ENCODE data around the gene PTPRR. TPM values are rescaled to one million over a fixed set of nuclear protein-coding genes. Genes with fewer than 3 reads are reported as not detected.
A peak's percentile ranks its signal among the peaks of the same experiment; 100 is the strongest.

Gene PTPRR
- total RNA-seq, 2 donors from 2014 or later: 0.32 to 2.4 TPM

DNA sequence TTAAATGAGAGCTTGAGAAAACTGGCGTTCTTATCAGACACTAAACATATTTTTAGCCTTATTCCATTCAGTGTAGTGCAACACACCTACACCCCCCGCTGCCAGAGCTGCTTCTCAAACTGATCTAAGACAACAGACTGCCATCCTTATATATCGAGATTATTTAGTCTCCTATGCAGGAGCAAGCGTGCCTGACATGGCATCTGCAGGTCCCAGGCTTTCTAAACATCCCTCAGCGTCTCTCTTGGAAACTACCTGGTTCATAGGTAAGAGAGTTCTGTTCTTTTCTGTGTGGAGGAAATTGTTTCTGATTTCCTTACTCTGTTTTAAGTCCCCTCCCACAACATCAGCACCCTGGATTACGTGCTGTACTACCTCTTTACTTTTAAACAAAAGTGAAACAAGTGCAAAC, 166.2 kb downstream of the PTPRR start:
- Histone ChIP-seq H3K36me3 (no peaks in the 10 kb centered on the region), H3K4me1 (replicated peaks) (no peaks in the 10 kb centered on the region), H3K27ac (no peak overlapping the region), H3K9me3 (no peaks in the 10 kb centered on the region), H3K4me3 (peak overlapping the region; percentile 2), H3K27me3 (replicated peaks; ENCODE audit: insufficient read depth) (no peaks in the 10 kb centered on the region)
- WGBS: 35% methylated on average over 6 of the region's 6 CpGs
- intact Hi-C loops (cut with DNase I): no loop called here
- no peak for TF ChIP-seq POLR2AphosphoS5 (IDR thresholded peaks at IDR 0.05)
- TF ChIP-seq CTCF (IDR thresholded peaks at IDR 0.05): no peak
- TF ChIP-seq POLR2A (IDR thresholded peaks at IDR 0.05): no peak
- no peak for DNase-seq (ENCODE audit: low spot score)

- Histone ChIP-seq H3K4me3 (no peak overlapping the region), H3K4me1 (replicated peaks) (no peaks in the 10 kb centered on the region), H3K27ac (no peak overlapping the region), H3K36me3 (no peaks in the 10 kb centered on the region), H3K27me3 (replicated peaks; ENCODE audit: insufficient read depth) (no peaks in the 10 kb centered on the region), H3K9me3 (no peaks in the 10 kb centered on the region)
- WGBS: 96% methylated on average over 3 of the region's 3 CpGs
- no peak for DNase-seq (ENCODE audit: low spot score)
- intact Hi-C loops (cut with DNase I): no loop called here
- TF ChIP-seq CTCF (IDR thresholded peaks at IDR 0.05): no peak
- TF ChIP-seq POLR2A (IDR thresholded peaks at IDR 0.05): no peak
- no peak for TF ChIP-seq POLR2AphosphoS5 (IDR thresholded peaks at IDR 0.05)
These were observed 168.2 kb downstream of the PTPRR start for GRCh38 chr12:70752327-70752726.

- Histone ChIP-seq H3K27ac (no peak overlapping the region), H3K9me3 (no peaks in the 10 kb centered on the region), H3K4me3 (no peak overlapping the region), H3K4me1 (replicated peaks) (no peaks in the 10 kb centered on the region), H3K27me3 (replicated peaks; ENCODE audit: insufficient read depth) (no peaks in the 10 kb centered on the region), H3K36me3 (no peaks in the 10 kb centered on the region)
- no peak for DNase-seq (ENCODE audit: low spot score)
- intact Hi-C loops (cut with DNase I): no loop called here
- WGBS: 98% methylated on average over 2 of the region's 2 CpGs
- TF ChIP-seq CTCF (IDR thresholded peaks at IDR 0.05): no peak
- TF ChIP-seq POLR2A (IDR thresholded peaks at IDR 0.05): no peak
- TF ChIP-seq POLR2AphosphoS5 (IDR thresholded peaks at IDR 0.05): no peak
These were observed 170.6 kb downstream of the PTPRR start for GRCh38 chr12:70749931-70750330.

- Histone ChIP-seq H3K4me3 (no peak overlapping the region), H3K9me3 (no peaks in the 10 kb centered on the region), H3K27me3 (replicated peaks; ENCODE audit: insufficient read depth) (no peaks in the 10 kb centered on the region), H3K4me1 (replicated peaks) (no peaks in the 10 kb centered on the region), H3K27ac (no peak overlapping the region), H3K36me3 (no peaks in the 10 kb centered on the region)
- DNase-seq (ENCODE audit: low spot score): no peak
- TF ChIP-seq CTCF (IDR thresholded peaks at IDR 0.05) (no peak), POLR2A (IDR thresholded peaks at IDR 0.05) (no peak), POLR2AphosphoS5 (IDR thresholded peaks at IDR 0.05) (no peak)
- intact Hi-C loops (cut with DNase I): no loop called here
- 92% methylated on average over 1 of the region's 1 CpG for WGBS
These were observed 171.7 kb downstream of the PTPRR start for GRCh38 chr12:70748809-70749208.

GRCh38 chr12:70747445-70748260, 172.9 kb downstream of the PTPRR start:
- 72% methylated on average over 6 of the region's 6 CpGs for WGBS
- TF ChIP-seq CTCF (IDR thresholded peaks at IDR 0.05) (no peak), POLR2AphosphoS5 (IDR thresholded peaks at IDR 0.05) (no peak), POLR2A (IDR thresholded peaks at IDR 0.05) (no peak)
- H3K36me3 ChIP-seq: no peaks in the 10 kb centered on the region

More at GRCh38 chr12:70747445-70748260, 172.9 kb downstream of the PTPRR start:
- Histone ChIP-seq H3K4me1 (replicated peaks) (no peaks in the 10 kb centered on the region), H3K27me3 (replicated peaks; ENCODE audit: insufficient read depth) (no peaks in the 10 kb centered on the region), H3K9me3 (no peaks in the 10 kb centered on the region), H3K4me3 (no peak overlapping the region), H3K27ac (no peak overlapping the region)
- intact Hi-C loops (cut with DNase I): no loop called here
- no peak for DNase-seq (ENCODE audit: low spot score)

Measured in prostate gland (tissue), 2 donors.